Body of pancreas (tissue), 4 donors: ENCODE data around the gene CLDN5. TPM values are rescaled to one million over a fixed set of nuclear protein-coding genes. Genes with fewer than 3 reads are reported as not detected.

Experiments used
- ATAC-seq: fragments of 150-250 bp; one replicate; pipeline ENCODE4 v1.9.1; 2016
- DNase-seq, 4 donors: peaks; one replicate each; pipeline ENCODE4 v3.0.0-alpha.2; 2019
- H3K27ac ChIP-seq, 4 donors: fragments of 200-600 bp; sonication (generic); 1 replicate in 3 of 4; 2 replicates in 1 of 4; pipeline versions ENCODE4 v1.5.1 to v1.6.1; 2016 to 2019; ENCODE audit warnings: mild to moderate bottlenecking in 1 of 4, mixed read lengths in 1 of 4, moderate library complexity in 1 of 4
- H3K27me3 ChIP-seq, 2 donors: fragments of 200-600 bp; sonication (generic); one replicate each; pipeline ENCODE4 v1.6.0; 2016; ENCODE audit warnings: mild to moderate bottlenecking in 1 of 2
- H3K36me3 ChIP-seq, 2 donors: fragments of 200-600 bp; sonication (generic); replicated peaks in 1 of 2; 2 replicates each; pipeline ENCODE4 v1.5.1; 2016; ENCODE audit warnings: low read depth in 2 of 2; ENCODE audit not compliant: insufficient read depth in 1 of 2
- H3K4me1 ChIP-seq: fragments of 200-600 bp; sonication (generic); one replicate; pipeline ENCODE4 v1.6.0; 2016
- H3K4me3 ChIP-seq, 2 donors: fragments of 200-600 bp; sonication (generic); 1 replicate in 1 of 2; 2 replicates in 1 of 2; pipeline ENCODE4 v1.5.1; 2016 to 2019
- H3K9me3 ChIP-seq, 3 donors: fragments of 200-600 bp; sonication (generic); 1 replicate in 2 of 3; 2 replicates in 1 of 3; pipeline ENCODE4 v1.5.1; 2016
- POLR2A ChIP-seq, 3 donors: fragments of 450-650 bp; IDR thresholded peaks; one replicate each; pipeline ENCODE4 v1.6.1; 2016; ENCODE audit warnings: antibody characterized with exemption in 3 of 3, mild to moderate bottlenecking in 2 of 3
- WGBS, 2 donors: methylation state at CpG; one replicate each; pipeline ENCODE4 v1.1.5; 2017; 5-methylcytosine and 5-hydroxymethylcytosine counted together
- intact Hi-C: fragments of 100-400 bp; cut with DNase I; formaldehyde crosslinking; loops from one replicate; pipeline ENCODE4 v1.15.1; 2023
- total RNA-seq, 2 donors: library from RNA; depleted of rRNA; stranded (reverse); fragments of >200 nt; gene quantifications; one replicate each; pipeline ENCODE4 v1.1.0, GENCODE V29; 2016
- TF ChIP-seq, protein P1 (sequence below), 7 experiments: fragments of 450-650 bp in 4 of 7; fragments of 200-600 bp in 3 of 7; sonication (generic) in 3 of 7; IDR thresholded peaks; one replicate each; pipeline ENCODE4 v1.5.1; 2016 to 2019; ENCODE audit warnings: antibody characterized with exemption in 7 of 7

The CLDN5 gene
- total RNA-seq, 2 donors from 2014 or later = 36.9 to 80.4 TPM

DNA sequence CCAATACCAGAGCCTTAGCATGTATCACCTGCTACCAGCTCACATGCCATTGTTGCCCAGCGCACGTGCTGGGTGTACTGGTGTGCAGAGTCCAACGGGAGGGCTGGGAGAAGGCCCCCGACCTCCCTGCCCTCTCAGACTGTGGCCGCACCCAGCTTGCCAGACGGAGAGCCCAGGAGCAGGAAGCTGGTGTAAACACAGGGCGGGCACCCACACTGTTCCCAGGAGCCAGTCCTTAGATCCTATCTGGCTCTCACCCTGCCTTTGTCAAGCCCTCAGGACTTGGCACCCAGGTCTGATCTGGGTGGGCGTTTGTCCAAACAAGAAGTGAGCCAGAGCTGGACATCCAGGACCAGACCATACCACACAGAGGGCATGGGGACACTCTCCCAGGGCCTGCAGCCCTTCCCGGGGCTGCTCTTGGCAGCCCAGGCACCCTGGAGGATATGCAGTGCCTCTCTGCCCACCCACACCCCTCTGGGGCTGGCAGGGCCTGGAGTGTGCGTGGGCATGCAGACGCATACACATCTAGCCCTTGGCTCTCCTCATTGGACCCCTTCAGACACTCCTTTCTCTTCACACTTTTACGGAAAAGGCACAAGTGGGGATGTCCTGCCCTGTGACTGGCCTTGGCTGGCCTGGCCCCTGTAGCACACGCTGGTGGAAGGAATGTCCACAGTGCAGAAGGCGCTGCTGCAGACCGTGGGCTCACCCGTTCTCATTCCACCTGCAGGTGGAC lies 19.9 kb upstream of the CLDN5 start:
- no peak overlapping the region for H3K4me3 ChIP-seq
- intact Hi-C loops = no loop called here
- no peaks in the 10 kb centered on the region for H3K36me3 ChIP-seq
- no peaks in the 10 kb centered on the region for H3K9me3 ChIP-seq
- ATAC-seq = peak; percentile 42
- DNase-seq = no peak
- no peaks in the 10 kb centered on the region for H3K4me1 ChIP-seq
- 65 to 80% methylated on average over 4 to 16 of the region's 16 CpGs for WGBS, 2 donors
- TF ChIP-seq, protein P1, sequence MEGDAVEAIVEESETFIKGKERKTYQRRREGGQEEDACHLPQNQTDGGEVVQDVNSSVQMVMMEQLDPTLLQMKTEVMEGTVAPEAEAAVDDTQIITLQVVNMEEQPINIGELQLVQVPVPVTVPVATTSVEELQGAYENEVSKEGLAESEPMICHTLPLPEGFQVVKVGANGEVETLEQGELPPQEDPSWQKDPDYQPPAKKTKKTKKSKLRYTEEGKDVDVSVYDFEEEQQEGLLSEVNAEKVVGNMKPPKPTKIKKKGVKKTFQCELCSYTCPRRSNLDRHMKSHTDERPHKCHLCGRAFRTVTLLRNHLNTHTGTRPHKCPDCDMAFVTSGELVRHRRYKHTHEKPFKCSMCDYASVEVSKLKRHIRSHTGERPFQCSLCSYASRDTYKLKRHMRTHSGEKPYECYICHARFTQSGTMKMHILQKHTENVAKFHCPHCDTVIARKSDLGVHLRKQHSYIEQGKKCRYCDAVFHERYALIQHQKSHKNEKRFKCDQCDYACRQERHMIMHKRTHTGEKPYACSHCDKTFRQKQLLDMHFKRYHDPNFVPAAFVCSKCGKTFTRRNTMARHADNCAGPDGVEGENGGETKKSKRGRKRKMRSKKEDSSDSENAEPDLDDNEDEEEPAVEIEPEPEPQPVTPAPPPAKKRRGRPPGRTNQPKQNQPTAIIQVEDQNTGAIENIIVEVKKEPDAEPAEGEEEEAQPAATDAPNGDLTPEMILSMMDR (IDR thresholded peaks at IDR 0.05) = no peak
- no peak for TF ChIP-seq POLR2A (IDR thresholded peaks at IDR 0.05)
- no peak overlapping the region for H3K27ac ChIP-seq
- H3K27me3 ChIP-seq = no peaks in the 10 kb centered on the region

DNA sequence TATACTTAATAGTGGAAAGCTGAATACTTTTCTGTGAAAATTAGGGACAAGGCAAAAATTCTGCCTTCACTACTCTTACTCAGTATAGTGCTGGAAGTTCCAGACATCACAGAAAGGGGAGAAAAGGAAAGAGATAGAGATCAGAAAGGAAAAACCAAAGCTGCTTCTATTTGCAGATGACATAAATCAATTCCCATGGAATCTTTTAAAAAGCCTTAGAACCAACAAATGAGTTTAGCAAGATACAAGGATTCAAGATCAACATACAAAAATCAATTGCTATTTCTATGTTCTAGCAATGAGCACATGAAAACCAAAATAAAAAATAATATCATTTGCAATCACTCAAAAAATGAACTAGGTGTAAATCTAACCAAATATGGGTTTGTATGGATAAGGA lies 16.2 kb upstream of the CLDN5 start:
- H3K27ac ChIP-seq = no peak overlapping the region
- no peaks in the 10 kb centered on the region for H3K9me3 ChIP-seq
- intact Hi-C loops = no loop called here
- TF ChIP-seq, protein P1 (IDR thresholded peaks at IDR 0.05) = no peak
- TF ChIP-seq POLR2A (IDR thresholded peaks at IDR 0.05) = no peak
- H3K36me3 ChIP-seq = no peaks in the 10 kb centered on the region
- H3K4me1 ChIP-seq = no peaks in the 10 kb centered on the region
- ATAC-seq = no peak
- H3K4me3 ChIP-seq = no peak overlapping the region
- no peak for DNase-seq
- no peaks in the 10 kb centered on the region for H3K27me3 ChIP-seq

DNA sequence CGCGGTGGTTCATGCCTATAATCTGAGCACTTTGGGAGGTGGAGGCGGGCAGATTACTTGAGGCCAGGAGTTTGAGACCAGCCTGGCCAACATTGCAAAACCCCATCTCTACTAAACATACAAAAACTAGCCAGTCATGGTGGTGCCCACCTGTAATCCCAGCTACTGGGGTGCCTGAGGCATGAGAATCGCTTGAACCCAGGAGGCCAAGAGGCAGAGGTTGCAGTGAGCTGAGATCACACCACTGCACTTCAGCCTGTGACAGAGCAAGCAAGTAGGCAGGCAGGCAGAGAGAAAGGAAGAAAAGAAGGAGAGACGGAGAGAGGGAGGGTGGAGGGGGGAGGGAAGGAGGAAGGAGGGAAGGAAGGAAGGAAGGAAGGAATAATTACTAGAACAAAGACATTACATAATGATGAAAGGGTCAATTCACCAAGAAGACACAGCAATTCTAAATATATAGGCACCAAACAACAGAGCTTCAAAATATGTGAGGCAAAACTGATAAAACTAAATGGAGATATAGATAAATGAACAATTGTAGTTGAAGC lies 13.8 kb upstream of the CLDN5 start:
- H3K4me1 ChIP-seq = no peaks in the 10 kb centered on the region
- intact Hi-C loops = no loop called here
- 75 to 88% methylated on average over 5 of the region's 5 CpGs for WGBS, 2 donors
- DNase-seq (no peak), ATAC-seq (no peak)
- H3K27me3 ChIP-seq = no peaks in the 10 kb centered on the region
- no peaks in the 10 kb centered on the region for H3K9me3 ChIP-seq
- TF ChIP-seq, protein P1 (IDR thresholded peaks at IDR 0.05) = no peak
- no peak for TF ChIP-seq POLR2A (IDR thresholded peaks at IDR 0.05)
- no peak overlapping the region for H3K27ac ChIP-seq
- H3K4me3 ChIP-seq = no peak overlapping the region
- H3K36me3 ChIP-seq = no peaks in the 10 kb centered on the region

DNA sequence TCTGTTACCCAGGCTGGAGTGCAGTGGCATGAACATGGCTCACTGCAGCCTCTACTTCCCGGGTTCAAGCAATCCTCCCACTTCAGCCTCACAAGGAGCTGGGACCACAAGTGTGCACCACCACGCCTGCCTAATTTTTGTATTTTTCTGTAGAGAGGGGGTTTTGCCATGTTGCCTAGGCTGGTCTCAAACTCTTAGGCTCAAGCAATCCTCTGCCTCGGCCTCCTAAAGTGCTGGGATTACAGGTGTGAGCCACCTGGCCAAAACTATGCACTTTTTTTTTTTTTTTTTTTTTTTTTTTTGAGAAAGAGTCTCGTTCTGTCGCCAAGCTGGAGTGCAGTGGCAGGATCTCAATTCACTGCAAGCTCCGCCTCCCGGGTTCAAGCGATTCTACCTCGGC lies 12.4 kb upstream of the CLDN5 start:
- Histone ChIP-seq H3K36me3 (no peaks in the 10 kb centered on the region), H3K9me3 (no peaks in the 10 kb centered on the region), H3K4me1 (no peaks in the 10 kb centered on the region), H3K27ac (no peak overlapping the region), H3K27me3 (no peaks in the 10 kb centered on the region), H3K4me3 (no peak overlapping the region)
- WGBS, 2 donors = 87 to 91% methylated on average over 3 to 8 of the region's 9 CpGs
- intact Hi-C loops = no loop called here
- TF ChIP-seq, protein P1 (IDR thresholded peaks at IDR 0.05) = no peak
- TF ChIP-seq POLR2A (IDR thresholded peaks at IDR 0.05) = no peak
- no peak for ATAC-seq
- DNase-seq = no peak

DNA sequence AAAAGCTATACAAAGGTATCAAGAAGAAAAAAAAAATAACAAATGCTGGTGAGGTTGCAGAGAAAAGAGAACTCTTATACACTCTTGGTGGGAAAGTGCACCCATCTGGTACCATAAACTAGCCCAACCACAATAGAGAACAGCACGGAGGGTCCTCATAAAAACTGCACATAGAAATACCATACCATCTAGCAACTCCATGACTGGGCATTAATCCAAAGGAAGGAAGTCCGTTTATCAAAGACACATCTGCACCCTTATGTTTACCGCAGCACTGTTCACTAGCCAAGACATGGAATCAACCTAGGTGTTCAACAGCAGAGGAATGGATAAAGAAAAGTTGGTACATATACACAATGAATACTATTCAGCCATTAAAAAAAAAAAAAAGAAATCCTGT lies 10.8 kb upstream of the CLDN5 start:
- WGBS, 2 donors = 34 to 62% methylated on average over 3 of the region's 3 CpGs
- intact Hi-C loops = no loop called here
- H3K4me3 ChIP-seq = no peak overlapping the region

More for the DNA sequence above, 10.8 kb upstream of the CLDN5 start:
- no peaks in the 10 kb centered on the region for H3K27me3 ChIP-seq
- no peak overlapping the region for H3K27ac ChIP-seq
- ATAC-seq (no peak), DNase-seq (no peak)
- TF ChIP-seq, protein P1 (IDR thresholded peaks at IDR 0.05) = no peak
- TF ChIP-seq POLR2A (IDR thresholded peaks at IDR 0.05) = no peak
- no peaks in the 10 kb centered on the region for H3K4me1 ChIP-seq
- no peaks in the 10 kb centered on the region for H3K9me3 ChIP-seq
- H3K36me3 ChIP-seq = no peaks in the 10 kb centered on the region
